Activated CD4-positive, alpha-beta T cell treated with anti-CD3 and anti-CD28 coated beads, Interleukin-2, amount 50 U/mL, for 4 hours (primary cell): ENCODE results near the gene OGG1.

Experiments used
- DNase-seq, 2 experiments: peaks; one replicate each; pipeline ENCODE4 v3.0.0-alpha.2; 2020

OGG1 gene

GRCh38 chr3:9749645-9750555, at the start of gene OGG1:
OGG1 (plus strand) TSS chr3:9749952; CDS start chr3:9750287, 335 bp downstream.
- DNase-seq, result peak; percentile 93 to 95

DNA sequence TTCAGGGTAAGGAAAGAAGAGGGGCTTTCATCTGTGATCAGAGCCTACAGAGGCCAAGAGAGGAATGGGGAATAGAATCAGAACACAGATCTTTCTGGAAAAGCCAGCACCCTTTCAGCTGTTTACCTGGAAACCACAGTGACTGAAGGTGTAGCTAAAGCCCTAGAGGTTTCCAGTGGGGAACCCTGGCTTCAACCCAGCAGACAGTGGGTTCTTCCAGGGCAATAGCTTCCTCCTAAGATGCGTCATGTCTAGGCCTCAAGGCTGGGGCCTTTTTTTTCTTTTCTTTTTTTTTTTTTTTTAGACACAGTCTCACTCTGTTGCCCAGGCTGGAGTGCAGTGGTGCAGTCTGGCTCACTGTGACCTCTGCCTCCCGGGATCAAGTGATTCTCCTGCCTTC, 49.2 kb upstream of the OGG1 start:
- DNase-seq, result no peak

DNA sequence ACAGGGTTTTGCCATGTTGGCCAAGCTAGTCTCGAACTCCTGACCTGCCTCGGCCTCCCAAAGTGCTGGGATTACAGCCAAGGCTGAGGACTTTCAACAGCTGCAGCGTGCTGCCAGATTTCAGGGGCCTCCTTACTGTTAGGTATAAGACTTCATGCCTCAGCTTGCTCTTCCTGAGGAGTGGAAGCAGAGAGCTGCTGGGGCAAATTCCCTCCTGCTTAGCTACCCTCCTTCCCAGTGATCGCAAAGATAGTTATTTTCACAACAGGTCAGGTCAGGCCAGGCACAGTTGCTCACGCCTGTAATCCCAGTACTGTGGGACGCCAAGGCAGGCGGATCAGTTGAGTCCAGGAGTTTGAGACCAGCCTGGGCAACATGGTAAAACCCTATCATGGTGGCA, 48.7 kb upstream of the OGG1 start:
- no peak for DNase-seq

DNA sequence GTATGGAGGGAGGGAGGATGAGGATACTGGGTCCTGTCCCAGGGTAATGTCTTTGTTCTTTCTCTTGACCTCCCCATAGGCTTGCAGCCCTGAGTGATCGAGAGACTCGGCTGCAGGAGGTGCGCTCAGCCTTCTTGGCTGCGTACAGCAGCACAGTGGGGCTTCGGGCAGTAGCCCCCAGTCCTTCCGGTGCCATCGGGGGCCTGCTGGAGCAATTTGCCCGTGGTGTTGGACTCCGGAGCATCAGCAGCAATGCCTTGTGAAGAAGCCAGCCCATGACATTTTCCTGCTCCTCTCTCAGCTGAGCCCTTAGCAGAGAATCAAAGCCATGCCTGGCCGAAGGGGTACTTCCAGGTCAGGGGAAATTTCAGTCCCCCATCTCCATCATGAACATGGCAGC, 48.0 kb upstream of the OGG1 start:
- no peak for DNase-seq

DNA sequence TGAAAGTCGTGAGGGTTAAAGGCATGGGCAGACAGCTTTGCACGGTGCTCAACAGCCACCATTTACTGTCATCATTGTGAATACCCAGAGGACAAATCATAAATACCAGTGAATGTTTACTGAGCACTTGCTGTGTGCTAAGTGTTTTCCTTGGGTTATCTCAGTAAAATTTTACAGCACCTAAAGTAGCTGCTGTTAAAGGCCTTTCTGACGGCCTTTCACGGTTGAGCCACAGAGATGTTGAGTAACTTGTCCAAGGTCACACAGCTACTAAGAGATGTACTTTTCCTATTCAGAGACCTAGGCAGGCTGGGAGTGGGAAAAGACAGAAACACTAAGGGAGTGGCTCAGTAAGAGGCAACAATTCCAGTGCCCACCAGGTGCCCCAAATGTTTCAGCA, 46.5 kb upstream of the OGG1 start:
- no peak for DNase-seq

GRCh38 chr3:9703736-9704346, 45.9 kb upstream of the OGG1 start, which contains the start of gene CPNE9:
CPNE9 (plus strand) TSS chr3:9703833; CDS start chr3:9703997, 164 bp downstream.
- DNase-seq, result no peak

DNA sequence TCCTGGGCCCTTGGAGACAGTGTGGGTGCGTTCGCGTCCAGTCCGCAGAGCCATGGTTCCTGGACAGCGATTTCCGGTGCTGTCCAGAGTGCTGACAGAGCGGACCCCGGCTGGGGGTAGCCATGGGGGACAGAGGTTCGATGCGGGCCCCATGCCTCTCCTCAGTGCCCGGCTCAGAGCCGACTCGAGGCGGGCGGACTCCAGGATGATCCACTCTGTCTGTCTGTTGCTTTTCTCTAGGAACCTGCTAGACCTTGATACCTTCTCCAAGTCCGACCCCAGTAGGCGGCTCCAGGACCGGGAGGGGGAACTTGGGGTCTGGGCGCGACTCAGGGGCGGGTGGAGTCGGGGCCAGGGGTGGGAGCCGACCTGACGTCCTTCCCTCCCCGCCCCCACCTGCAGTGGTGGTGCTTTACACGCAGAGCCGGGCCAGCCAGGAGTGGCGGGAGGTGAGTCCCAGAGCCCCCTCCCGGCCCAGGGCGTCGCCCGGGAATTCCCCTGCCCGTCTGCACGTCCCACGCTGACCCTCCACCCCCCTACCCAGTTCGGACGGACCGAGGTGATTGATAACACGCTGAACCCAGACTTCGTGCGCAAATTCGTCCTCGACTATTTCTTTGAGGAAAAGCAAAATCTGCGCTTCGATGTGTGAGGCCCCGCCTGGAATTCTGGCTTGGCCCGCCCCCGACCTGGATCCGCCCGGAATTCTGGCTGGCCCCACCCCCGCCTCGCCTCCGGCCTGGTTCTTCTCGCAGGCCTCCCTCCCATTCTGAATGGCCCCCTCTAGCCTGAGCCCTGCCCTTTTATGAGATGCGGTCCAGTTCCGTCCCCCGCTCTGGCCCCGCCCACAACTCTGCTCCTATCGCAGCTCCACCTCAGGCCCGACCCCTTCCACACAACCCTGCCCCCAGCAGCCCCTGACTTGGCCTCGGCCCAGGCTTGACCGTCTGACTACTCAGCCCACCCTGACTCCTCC, 45.1 kb upstream of the OGG1 start:
- DNase-seq, result no peak

DNA sequence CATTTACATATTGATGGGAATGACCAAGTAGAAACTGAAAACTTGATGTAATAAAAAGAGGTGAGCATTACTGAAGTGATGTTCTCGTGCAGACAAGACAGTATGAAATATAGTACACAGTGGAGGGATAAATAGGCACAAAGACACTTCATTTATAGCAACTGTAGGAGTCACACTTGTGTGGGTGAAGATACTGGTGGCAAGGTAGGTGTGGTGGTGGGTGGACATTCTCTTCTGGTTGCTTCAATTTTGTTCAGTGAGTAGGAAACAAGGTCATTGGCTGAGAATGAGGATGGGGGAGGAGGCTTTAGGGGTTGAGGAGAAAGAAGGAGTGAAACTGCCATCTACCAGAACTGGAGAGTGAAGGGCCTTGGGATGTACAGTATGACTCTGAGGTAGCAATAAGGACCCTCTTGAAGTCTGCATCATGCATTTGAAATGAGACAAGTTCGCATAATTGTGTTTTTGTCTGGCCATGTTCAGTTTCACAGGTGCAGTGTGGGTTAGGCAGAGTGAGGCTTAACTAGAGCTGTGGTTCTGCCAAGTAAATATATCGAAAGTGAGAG, 39.5 kb upstream of the OGG1 start:
- DNase-seq, result no peak

- no peak for DNase-seq
Observed at GRCh38 chr3:9712415-9712814, 37.3 kb upstream of the OGG1 start.

GRCh38 chr3:9713142-9713541, 36.6 kb upstream of the OGG1 start:
- no peak for DNase-seq

DNA sequence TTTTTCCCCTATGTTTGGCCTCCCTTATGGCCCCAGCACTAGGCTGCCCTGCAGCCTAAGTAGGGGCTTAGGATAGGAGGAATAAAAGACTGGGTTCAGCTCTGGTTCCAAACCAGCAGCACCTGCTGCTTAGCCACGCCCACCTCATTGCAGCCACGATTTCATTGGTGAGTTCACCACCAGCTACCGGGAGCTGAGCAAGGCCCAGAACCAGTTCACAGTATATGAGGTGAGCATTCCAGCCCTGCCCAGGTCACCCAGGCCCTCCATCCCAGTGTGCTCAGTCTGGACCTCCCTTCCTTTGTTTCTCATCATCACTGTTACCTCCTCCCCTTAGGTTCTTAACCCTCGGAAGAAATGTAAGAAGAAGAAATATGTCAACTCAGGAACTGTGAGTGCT, 34.6 kb upstream of the OGG1 start:
- no peak for DNase-seq

- DNase-seq, result no peak
Observed at GRCh38 chr3:9715764-9716437, 33.9 kb upstream of the OGG1 start.

- no peak for DNase-seq
Observed at GRCh38 chr3:9716801-9717555, 32.8 kb upstream of the OGG1 start.

DNA sequence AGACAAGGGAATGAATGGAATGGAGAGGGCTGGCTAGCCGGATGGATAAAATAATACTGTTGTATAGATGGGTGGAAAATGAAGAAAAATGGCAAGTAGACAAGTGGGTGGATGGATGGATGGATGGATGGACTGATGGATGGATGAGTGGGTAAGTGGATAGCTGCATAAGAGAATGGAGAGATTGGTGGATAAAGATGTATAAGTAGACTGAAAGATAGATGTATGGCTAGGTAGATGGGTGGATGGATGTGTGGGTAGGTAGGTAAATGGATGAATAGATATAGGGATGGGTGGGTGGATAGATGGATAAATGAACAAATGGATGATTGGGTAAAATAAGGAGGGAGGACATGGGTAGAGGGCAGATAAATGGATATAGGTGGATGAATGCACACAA, 32.2 kb upstream of the OGG1 start:
- no peak for DNase-seq

GRCh38 chr3:9718118-9718517, 31.6 kb upstream of the OGG1 start:
- no peak for DNase-seq

DNA sequence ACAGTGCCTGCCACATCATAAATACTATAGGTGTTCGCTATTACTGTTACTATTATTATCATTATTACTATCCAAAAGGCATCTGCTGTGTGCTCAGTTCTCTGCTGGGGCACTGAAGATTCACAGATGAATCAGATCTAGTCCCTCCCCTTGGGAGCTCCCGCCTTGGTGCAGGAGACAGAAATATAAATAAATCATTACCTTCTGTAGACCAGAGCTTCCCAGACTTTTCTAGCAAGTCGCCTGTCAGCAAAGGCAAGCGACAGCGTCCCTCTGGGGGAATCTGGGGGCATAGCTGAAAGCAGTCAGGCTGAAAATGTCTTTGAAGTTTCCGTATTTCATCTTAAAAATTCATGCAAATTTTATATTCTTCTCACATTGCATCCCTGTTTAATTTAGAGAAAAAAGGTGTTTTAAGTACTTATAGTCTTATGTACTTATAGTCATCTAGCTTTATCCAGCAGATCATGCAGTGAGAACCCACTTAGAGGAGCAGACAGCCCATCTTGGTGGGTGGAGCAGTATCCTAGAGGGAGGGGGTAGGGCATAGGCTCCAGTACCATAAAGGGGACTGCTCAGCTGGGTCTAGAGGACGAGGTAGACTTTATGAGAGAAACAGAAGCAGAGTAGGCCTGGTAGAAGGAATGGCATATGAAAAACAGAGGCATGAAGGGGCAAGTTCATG, 28.6 kb upstream of the OGG1 start:
- DNase-seq, result no peak

- DNase-seq, result no peak
Observed at GRCh38 chr3:9721700-9722060, 28.1 kb upstream of the OGG1 start.

DNA sequence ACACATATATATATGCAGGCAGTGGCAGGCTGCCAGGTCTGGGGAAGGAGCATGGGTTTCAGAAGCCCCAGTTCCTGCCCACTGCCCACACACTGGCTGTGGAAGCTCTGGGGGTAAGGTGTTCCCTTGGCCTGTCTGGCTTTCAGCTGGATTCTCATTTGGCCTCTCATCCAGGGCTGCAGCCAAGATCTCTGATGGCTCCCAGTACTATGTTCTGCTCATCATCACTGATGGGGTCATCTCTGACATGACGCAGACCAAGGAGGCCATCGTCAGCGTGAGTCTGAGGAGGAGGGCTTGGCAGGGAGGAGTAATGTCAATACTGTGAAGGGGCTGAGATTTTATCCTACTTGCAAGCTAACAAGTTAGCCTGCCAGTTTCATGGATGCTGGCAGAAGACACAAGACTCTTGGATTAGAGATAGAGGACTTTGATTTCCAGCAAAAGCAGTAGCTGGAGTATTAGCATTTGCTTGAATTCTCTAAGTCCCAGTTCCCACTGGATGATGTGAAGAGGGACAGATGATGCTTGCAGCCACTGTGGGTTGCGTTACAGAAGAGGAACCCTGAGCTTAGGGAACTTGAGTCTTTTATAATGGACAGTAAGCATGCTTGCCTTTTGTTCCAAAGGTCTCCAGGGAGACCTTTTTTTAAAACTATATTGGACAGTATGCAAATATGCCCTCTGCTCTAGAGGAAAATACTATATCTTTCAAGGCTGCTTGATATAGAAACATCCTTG, 23.8 kb upstream of the OGG1 start:
- no peak for DNase-seq

DNA sequence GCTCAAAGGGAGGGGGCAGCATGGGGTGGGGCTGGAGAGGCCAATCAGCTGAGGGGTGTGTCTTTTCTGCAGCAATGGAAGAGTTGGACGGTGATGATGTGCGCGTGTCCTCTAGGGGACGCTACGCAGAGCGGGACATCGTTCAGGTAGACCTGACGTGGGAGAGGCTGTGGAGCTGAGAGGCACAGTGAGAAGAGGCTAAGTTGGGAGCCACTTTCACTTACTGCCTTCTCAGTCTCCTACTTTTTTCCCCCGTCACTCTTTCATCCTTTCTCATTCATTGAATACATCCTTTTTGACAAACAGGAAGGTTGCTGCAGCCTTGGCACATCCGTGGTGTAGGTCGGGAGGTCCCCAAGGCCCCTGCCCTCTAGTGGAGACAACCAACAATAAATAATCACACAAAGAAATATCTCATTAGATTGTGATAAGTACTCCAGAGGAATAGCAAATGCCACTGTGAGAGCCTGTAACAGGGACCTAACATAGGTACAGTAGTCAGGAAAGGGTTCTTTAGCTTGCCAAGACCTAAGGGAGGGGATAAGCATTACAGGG, 22.6 kb upstream of the OGG1 start:
- DNase-seq, result peak; percentile 34 to 37

GRCh38 chr3:9727743-9728142, 22.0 kb upstream of the OGG1 start:
- DNase-seq, result no peak
